Choroid plexus epithelial cell (primary cell): ENCODE measurements around the gene ARRB1.

Source experiments
- DNase-seq: peaks from one replicate; pipeline ENCODE4 v3.0.0-alpha.2; 2010; ENCODE audit warnings: low read depth
- H3K4me3 ChIP-seq: 2 replicates; pipeline ENCODE4 v1.5.1; 2011; ENCODE audit warnings: low read depth, mild to moderate bottlenecking, control low read depth, low read length, moderate library complexity
- CTCF ChIP-seq: conservative IDR thresholded peaks from 2 replicates; pipeline ENCODE4 v1.5.1; 2011; ENCODE audit warnings: low read depth, mild to moderate bottlenecking, control low read depth, inconsistent platforms, low read length, moderate library complexity

Gene ARRB1

GRCh38 chr11:75272821-75273301, 78.6 kb downstream of the ARRB1 start:
- no peak overlapping the region for H3K4me3 ChIP-seq
- no peak for DNase-seq
- TF ChIP-seq CTCF = no peak

GRCh38 chr11:75272391-75272790, 79.1 kb downstream of the ARRB1 start:
- no peak for DNase-seq
- no peak overlapping the region for H3K4me3 ChIP-seq
- no peak for TF ChIP-seq CTCF

- no peak for TF ChIP-seq CTCF
- H3K4me3 ChIP-seq = no peak overlapping the region
- DNase-seq = no peak
Measured at GRCh38 chr11:75271730-75272129, 79.7 kb downstream of the ARRB1 start.

GRCh38 chr11:75270896-75271418, 80.5 kb downstream of the ARRB1 start:
- TF ChIP-seq CTCF = peak; percentile 64
- DNase-seq = peak; percentile 50
- no peak overlapping the region for H3K4me3 ChIP-seq

GRCh38 chr11:75269896-75270295, 81.6 kb downstream of the ARRB1 start:
- TF ChIP-seq CTCF = no peak
- no peak overlapping the region for H3K4me3 ChIP-seq
- no peak for DNase-seq

- TF ChIP-seq CTCF = no peak
- no peak for DNase-seq
- H3K4me3 ChIP-seq = no peak overlapping the region
Measured at GRCh38 chr11:75269367-75269660, 82.1 kb downstream of the ARRB1 start.

- no peak for TF ChIP-seq CTCF
- DNase-seq = no peak
Measured at GRCh38 chr11:75268626-75269366, 82.7 kb downstream of the ARRB1 start.

More at GRCh38 chr11:75268626-75269366, 82.7 kb downstream of the ARRB1 start:
- no peak overlapping the region for H3K4me3 ChIP-seq
